GM18505 (cell line): ENCODE data around the gene OSMR.

Source experiments
- ATAC-seq: cut with Tn5 transposase; IDR thresholded peaks from one replicate; pipeline ENCODE4 v1.9.1; 2021; ENCODE audit not compliant: unreplicated experiment
- POLR2A ChIP-seq: IDR thresholded peaks from 4 replicates; pipeline ENCODE4 v1.6.1; 2011; ENCODE audit warnings: borderline replicate concordance; ENCODE audit not compliant: insufficient read depth, insufficient read length; ENCODE audit errors: extremely low read depth

The OSMR gene

DNA sequence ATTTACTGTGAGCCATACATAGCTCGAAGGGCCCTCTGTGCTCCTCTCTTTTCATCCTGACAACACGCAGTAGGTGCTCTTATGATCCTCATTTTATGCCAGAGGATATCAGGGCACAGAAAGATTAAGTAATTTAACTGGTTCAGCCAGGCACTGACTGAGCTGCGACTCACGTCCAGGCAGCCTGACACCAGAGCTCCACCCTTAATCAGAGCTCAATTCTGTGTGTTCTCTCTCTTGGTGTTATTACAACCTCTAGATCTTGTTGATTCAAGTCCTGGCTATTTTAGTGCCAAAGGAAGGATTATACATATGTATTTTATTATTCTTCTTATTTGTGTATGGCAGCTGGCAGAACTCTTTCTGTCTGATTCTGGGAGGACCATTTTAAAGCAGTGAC lies 59.7 kb downstream of the OSMR start:
- no peak for TF ChIP-seq POLR2A
- ATAC-seq, result no peak

GRCh38 chr5:38906503-38906902 lies 60.7 kb downstream of the OSMR start:
- no peak for ATAC-seq
- TF ChIP-seq POLR2A, result no peak

GRCh38 chr5:38911933-38912332 lies 66.1 kb downstream of the OSMR start:
- ATAC-seq, result no peak
- TF ChIP-seq POLR2A, result no peak

- no peak for ATAC-seq
- no peak for TF ChIP-seq POLR2A
These were observed 67.9 kb downstream of the OSMR start for GRCh38 chr5:38913714-38914113.

DNA sequence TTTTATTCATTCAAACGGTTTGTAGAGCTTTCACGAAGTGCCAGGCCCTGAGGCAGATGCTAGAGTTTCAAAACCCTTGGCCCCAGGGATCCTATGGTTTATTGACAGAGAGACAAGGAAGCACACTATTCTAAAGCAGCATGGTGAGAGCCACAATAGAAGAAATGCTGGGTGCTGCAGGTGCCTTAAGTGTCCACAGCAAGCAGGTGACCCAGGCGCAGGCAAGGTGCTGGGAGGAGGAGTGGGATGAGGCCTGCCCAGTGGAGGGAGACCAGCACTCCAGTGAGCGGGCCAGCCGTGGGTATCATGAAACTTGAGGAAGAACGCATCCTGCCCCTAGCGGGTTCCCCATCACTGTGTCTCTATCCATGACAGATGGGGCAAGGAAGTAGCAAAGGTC lies 71.0 kb downstream of the OSMR start:
- no peak for ATAC-seq

GRCh38 chr5:38921174-38921573 lies 75.4 kb downstream of the OSMR start:
- no peak for ATAC-seq
- TF ChIP-seq POLR2A, result no peak

More for the DNA sequence above, 71.0 kb downstream of the OSMR start:
- no peak for TF ChIP-seq POLR2A

GRCh38 chr5:38922199-38922598 lies 76.4 kb downstream of the OSMR start:
- no peak for ATAC-seq
- no peak for TF ChIP-seq POLR2A

DNA sequence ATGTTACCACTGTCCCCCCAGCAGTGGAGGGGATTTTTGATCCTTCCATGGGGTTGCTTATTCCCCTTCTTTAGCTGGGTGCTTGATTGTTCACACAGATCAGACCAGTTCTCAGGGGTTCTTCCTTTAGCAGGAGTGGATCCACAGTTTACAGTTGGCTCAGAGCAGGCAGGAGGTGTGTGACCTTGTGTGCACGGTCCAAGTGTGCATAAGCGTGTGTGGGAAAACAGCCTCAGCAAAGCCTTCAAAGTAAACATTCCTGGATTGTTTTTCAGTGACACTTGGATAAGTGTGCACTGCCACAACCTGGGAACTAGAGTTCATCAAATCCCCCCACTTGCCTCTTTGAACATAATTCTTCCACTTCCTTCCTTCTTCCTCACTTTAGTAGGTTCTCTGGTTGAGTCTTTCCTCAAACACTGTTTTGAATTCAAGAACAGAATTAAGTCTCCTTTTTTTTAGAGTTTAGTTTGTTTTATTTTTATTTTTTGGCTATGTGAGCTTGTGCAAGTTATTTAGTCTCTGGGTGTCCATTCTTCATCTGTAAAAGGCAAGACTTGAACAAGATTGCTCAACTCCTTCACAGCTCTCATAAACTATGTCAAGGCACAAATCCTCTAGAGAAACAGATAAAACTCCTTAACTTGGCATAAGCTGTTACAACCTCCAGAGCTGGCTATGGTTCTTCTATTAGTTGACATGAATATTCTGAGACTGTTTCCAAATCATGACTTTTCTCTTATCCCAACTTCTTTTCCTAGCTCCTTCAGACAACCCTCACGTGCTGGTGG lies 78.0 kb downstream of the OSMR start:
- no peak for ATAC-seq
- TF ChIP-seq POLR2A, result no peak

DNA sequence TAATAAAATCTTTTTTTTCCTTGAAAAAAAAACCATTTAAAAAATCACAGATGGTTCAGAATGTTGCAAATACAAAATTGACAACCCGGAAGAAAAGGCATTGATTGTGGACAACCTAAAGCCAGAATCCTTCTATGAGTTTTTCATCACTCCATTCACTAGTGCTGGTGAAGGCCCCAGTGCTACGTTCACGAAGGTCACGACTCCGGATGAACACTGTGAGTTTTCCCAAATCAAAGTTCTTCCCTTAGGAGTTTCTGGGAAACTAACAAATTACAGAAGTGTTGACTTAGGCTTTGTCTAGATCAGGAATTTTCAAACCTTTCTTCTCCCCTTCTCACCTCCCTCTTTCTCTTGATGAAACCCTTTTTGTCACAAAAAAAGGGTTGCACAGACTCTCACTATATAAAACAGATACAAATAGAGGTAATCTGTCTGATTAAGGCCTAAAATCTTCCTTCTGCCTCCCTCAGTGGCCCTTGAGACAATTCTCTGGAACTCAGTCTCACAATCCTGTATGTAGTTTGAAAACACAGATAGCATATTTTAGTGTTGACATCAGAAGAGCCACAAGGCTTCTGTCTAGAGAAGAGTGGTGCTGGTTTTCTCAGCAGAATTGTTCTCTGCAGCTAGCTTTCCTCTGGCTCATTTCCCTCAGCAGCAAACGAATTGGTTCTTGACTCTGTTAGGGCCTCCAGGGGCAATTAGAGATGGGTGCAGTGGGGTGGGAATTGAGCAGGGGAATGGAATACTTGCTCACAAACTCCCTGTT lies 79.5 kb downstream of the OSMR start:
- no peak for ATAC-seq
- no peak for TF ChIP-seq POLR2A

DNA sequence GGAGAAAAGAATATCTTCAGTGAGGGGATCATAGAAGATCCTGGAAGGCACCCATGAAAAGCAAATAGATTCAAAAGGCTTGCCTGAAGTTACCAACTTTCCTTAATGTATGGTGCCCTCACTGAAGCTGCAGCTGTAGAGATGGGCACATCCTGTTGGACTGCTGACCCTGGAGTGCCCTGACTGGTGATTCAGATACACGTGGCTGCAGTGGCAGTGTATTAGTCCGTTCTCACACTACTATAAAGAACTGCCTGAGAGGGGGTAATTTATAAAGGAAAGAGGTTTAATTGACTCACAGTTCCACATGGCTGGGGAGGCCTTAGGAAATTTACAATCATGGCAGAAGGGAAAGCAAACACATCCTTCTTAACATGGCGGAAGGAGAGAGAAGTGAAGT lies 80.3 kb downstream of the OSMR start:
- no peak for ATAC-seq

DNA sequence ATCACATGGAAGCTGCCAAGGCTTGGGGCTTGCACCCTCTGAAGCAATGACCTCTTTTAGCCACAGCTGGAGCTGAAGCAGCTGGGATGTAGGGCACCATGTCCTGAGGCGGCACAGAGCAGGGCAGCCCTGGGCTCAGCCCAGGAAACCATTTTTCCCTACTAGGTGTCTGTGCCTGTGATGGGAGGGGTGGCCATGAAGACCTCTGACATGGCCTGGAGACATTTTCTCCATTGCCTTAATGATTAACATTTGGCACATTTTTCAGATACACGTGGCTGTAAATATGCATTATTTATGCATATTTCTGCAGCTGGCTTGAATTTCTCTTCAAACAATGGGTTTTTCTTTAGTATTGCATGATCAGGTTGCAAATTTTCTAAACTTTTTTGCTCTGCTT lies 81.7 kb downstream of the OSMR start:
- no peak for TF ChIP-seq POLR2A
- ATAC-seq, result no peak

More for the DNA sequence above, 80.3 kb downstream of the OSMR start:
- TF ChIP-seq POLR2A, result no peak

DNA sequence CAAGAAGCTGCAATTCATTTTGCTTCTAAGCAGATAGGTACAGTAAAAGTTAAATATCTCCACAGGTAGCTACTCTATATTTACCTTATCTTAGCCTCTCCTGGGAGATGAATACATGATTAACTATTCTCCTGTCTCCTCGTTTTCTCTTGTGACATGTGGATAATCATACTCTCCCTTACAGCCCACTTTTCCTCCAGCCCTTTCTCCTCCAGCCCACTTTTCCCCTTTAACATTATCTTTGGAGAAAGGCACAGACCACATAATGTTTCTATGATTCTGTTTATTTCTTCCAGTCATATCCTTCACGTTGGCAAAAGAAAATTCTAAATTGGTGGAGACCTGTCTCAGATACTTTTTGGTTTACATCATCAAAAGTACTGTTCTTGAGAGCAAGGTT lies 84.0 kb downstream of the OSMR start:
- no peak for TF ChIP-seq POLR2A
- ATAC-seq, result no peak

DNA sequence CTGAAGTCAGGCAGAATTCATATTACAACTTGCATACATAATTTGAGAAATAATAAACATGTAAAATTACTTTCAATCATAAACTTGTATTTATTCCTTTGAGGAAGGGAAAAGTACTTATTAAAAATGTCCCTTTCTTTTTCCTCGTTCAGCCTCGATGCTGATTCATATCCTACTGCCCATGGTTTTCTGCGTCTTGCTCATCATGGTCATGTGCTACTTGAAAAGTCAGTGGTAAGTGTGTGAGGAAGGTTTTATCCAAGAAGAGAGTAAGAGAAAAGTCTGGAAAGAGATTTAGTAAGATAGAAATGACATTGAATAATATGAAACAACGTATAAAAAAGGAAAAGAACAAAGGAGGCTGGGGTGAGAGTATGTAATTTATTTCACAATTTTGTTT lies 85.9 kb downstream of the OSMR start:
- no peak for ATAC-seq
- no peak for TF ChIP-seq POLR2A

GRCh38 chr5:38932854-38933408 lies 87.1 kb downstream of the OSMR start:
- no peak for ATAC-seq
- TF ChIP-seq POLR2A, result no peak
